NCI-H187 treated with DMSO at 0.1 percent for 48 hours (cell line): Measurements from ENCODE around the gene ZSCAN16.
"Not testable (repeated sequence)": the region's sequence is repeated elsewhere in the genome, so short reads cannot be mapped to it uniquely, and the experiment has no call there.

Experiments
- DNase-seq: peaks from one replicate; lab custom pipeline; 2025; lab: John Stamatoyannopoulos, UW

Gene ZSCAN16

DNA sequence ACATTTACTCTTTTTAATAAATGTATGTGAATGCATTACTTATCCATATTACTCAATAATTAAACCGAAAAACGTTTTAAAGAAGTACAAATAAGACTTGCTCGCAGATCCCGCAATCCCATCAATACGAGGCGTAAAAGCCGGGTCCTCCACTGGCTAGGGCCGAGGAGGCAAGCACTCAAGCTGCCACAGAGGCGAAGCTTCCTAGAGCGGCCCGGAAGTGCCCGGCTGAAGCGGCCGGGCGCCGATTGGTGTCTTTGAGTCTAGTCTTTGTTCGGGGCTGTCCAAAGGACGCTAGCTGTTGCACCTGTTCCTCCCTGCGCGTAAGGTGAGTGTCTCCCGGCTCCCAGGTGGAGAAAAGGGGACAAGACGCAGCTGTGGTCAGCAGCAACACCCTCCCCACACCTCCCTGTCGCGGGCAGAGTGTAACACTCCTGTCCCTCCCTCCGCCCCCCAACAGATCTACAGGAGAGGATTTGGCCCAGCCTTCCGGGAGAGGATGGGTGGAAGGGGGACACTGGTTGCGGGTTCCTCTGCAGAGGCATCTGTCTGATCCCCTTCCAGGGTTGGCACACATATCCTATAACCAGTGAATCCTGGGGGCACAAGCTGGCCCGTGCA, at the start of gene ZSCAN16:
TSS of gene ZSCAN16 (plus strand) at position 260 of the 621 bp plus-strand sequence. CDS start 835 bp downstream, outside the sequence.
- DNase-seq = peak; percentile 61

DNA sequence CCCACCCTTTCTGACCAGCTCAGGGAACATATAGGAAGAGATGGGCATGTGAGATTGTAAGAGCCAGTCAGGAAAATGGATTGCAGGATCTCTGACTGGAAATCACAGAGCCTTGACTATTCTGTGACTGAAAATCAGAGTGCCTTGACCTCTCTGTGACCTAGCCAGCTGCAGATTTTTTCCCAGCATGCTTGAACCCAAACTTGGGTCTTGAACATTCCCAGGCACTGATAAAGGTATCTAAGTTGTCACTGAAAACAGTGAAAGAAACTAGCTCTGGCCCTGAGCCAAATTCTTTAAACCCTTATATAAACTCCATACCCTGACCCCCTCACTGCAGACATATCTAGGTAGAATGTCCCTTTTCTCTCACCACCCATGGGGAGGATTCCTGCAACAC, 46.4 kb upstream of the ZSCAN16 start:
- DNase-seq = no peak

GRCh38 chr6:28078836-28079235, 45.6 kb upstream of the ZSCAN16 start:
- DNase-seq = no peak

- not testable (repeated sequence) for DNase-seq
Observed at GRCh38 chr6:28080381-28080630, 44.1 kb upstream of the ZSCAN16 start, which contains the start of gene ZNF165. Gene ZNF165 (plus strand): TSS chr6:28080568. CDS start chr6:28085481, 4,913 bp downstream.

DNA sequence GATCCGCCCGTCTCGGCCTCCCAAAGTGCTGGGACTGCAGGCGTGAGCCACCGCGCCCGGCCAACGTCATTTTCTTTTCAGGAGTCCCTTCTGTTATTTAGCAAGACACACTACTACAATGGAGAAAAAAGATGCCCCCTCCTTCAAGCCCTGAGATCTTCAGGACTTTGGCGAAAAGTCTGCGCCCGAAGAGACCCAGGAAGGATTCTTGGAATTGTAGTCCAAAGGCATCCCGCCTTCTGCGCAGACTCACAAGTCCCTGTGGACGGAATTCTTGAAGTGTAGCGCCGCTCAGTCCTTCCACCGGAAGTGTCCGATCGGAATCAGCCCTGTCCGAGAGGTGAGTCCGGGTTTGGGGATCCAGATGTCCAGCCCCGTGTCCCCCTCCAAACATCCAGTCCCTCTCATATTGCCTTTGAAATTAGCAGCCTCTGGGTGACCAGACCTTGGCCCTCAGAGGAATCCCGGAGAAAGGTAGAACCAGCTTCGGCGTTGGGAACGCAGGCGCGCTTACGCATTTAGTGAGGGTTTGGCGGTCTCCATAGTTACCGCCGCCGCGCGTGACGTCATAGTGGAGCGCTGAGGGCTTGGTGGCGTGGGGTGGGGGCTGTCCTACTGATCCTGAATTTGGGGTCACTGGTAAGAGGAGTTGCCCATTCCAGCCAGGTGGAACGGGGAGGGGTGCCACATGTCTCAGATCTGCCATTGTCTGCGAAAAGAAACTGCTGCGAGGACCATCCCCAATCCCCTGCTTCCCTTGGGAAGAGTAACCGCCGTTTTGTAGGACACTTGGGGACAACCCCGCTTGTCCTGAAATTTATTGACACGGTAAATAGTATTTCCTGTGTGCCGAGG, 43.6 kb upstream of the ZSCAN16 start:
- peak; percentile 66 for DNase-seq

DNA sequence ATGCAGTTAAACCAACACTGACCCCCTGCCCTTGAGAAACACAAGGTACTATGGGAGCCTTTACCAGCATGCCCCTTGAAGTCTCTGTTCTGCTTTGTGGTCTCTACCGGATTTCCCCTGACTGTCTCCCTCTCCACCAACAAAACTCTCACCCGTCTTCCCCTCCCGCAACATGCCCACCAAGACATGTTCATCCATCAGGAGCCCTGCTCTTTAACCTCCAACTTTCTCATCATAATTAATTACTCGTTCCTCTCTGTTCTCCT, 43.0 kb upstream of the ZSCAN16 start:
- no peak for DNase-seq

- no peak for DNase-seq
Observed at GRCh38 chr6:28082939-28083338, 41.5 kb upstream of the ZSCAN16 start.

DNA sequence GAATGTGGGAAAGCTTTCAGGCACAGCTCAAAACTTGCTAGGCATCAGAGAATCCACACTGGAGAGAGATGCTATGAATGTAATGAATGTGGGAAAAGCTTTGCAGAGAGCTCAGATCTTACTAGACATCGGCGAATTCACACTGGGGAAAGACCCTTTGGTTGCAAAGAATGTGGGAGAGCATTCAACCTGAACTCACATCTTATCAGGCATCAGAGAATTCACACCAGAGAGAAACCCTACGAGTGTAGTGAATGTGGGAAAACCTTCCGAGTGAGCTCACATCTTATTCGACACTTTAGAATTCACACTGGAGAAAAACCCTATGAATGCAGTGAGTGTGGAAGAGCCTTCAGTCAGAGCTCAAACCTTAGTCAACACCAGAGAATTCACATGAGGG, 35.4 kb upstream of the ZSCAN16 start:
- no peak for DNase-seq

- no peak for DNase-seq
Observed at GRCh38 chr6:28090917-28091586, 33.4 kb upstream of the ZSCAN16 start.

GRCh38 chr6:28102222-28102621, 22.2 kb upstream of the ZSCAN16 start:
- DNase-seq = not testable (repeated sequence)

DNA sequence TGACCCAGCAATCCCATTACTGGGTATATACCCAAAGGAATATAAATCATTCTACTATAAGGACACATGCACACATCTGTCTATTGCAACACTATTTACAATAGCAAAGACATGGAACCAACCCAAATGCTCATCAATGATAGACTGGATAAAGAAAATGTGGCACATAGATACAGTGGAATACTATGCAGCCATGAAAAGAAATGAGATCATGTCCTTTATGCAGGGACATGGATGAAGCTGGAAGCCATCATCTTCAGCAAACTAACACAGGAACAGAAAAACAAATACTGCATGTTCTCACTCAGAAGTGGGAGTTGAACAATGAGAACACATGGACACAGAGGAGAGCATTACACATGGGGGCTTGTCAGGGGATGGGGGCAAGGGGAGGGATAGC, 21.7 kb upstream of the ZSCAN16 start:
- not testable (repeated sequence) for DNase-seq

DNA sequence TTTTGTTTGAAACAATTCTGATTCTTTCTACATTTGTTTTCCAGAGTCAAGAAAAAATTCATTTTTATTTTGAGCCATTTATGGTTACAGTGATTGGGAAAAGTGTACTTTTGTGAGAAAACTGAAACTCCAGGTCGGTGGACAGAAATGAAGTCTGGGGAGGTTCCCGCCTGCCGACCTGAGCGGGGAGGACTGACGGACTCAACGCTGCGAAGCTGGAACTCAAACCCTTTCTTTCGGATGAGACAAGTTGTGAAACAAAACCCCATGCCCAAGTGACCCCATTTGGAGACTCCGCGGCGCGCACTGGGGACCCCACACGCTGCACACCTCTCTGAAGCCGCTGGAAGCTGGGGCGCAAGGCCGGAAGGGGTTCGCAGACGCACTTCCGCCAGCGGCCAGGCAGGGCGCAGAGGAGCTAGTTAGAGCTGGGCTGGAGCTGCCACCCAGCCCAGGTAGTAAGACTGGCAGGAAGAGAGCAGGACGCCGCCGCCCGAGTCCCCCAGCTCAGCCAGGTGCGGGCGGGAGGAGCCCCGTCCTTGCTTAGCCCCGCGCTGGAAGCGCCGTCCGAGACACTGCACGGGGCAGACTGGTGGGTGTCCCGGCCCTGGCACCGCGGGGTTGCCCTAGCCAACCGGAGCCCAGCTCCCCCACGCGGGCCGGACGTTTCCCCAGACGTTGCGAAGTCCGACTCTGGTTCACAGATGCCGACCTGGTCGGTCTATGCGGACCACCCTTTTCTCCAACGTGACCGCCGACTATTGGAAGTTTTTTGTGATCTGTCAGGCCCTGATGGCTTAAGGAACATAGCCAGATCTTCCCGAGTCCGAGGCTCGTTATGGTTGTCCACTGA, 19.8 kb upstream of the ZSCAN16 start:
- DNase-seq = peak; percentile 44

- DNase-seq = no peak
Observed at GRCh38 chr6:28105245-28105639, 19.2 kb upstream of the ZSCAN16 start.

GRCh38 chr6:28107506-28107905, 16.9 kb upstream of the ZSCAN16 start:
- DNase-seq = no peak

DNA sequence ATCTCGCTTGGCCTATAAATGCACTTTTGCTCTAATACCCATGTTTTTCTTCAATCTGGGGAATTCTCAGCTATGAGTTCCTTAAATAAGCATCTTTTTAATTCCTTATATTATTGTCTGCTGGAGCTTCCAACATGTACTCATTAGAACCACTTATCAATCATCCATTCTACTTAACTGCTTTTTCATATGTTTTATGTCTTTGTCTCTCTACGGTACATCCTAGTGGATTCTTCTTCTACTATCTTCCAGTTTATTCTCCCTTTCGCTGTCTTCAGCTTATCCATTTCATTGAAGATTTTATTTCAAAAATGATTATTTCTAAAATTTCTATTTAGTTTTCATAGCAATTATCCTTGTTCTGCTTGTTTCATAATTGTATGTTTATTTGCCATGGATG, 12.4 kb upstream of the ZSCAN16 start:
- no peak for DNase-seq

DNA sequence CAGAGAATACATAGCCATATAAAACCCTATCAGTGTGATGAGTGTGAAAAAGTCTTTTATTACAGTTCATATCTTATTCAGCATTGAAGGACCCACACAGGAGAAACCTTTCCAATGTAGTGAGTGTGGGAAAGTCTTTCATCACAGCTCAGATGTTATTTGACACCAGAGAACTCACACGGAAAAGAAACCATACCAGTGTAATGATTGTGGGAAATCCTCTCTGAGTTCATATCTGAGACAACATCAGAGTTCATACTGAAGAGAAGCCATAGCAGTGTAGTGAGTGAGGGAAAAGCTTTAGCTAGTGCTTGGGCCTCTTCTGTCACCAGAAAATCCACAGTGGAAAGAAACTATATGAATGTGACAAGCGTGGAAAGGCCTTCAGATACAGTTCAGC, 8.6 kb upstream of the ZSCAN16 start:
- no peak for DNase-seq

DNA sequence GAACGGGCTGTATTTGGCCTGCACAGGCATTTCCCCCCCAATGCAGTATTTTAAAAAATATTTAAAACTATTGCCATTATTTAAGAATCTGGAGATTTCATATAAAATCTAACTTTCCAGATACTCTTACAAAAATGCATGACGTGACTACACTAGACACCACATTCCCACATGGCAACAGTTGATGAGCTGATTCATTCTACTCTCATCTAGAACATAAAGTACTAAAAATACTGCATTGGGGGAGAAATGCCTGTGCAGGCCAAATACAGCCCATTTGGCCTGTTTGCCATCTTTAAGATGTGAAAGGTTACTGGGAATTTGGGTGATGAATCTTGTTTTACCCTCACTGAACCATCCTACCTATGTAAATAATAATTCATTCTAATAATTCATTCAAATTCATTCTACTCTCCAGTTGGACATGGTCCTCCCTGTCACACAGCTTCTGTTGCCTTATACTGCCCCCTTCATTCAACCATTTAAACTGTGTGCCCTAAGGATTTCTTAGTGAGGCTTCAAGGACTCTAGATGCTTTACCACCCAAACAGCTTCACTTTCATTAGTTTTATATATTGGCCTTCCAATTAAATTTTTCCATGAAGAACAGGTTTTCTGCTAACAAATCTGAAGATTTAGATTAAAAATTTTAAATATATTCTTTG, 6.9 kb upstream of the ZSCAN16 start:
- DNase-seq = no peak

- no peak for DNase-seq
Observed at GRCh38 chr6:28118217-28118616, 6.2 kb upstream of the ZSCAN16 start.

DNA sequence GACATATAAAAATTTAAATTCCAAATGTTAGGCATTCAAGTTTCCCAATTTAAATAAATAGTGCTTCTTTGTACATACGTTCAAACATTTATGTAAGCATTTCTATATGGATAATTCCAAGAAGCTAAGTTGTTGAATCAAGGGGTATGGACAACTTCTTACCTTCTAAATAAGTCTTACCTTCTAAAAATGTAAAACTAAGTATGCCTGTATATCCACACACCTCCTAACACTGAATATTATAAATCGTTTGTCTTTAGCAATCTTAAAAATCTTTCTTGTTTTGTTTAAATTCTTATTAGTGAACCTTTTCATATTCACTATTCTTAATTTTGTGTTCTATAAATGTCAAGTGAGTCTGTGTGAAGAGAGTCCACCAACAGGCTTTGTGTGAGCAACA, 2.5 kb upstream of the ZSCAN16 start:
- no peak for DNase-seq

DNA sequence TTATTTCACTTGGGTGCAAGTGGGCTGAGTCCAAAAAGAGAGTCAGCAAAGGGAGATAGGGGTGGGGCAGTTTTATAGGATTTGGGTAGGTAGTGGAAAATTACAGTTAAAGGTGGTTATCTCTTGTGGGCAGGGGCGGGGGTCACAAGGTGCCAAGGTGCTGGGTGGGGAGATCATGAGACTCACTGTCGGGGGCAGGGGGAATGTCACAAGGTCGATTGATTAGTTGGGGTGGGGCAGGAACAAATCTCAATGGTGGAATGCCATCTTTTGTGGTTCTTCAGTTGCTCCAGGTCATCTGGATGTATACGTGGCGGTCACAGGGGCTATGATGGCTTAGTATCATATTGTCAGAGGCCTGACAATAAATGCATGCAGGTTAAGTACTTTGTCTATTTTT, 2.1 kb upstream of the ZSCAN16 start:
- not testable (repeated sequence) for DNase-seq

GRCh38 chr6:28124971-28125353, 553 bp downstream of the ZSCAN16 start:
- no peak for DNase-seq

- DNase-seq = no peak
Observed at GRCh38 chr6:28125401-28125800, 992 bp downstream of the ZSCAN16 start.
